D721Med (cell line): ENCODE measurements around the gene ADAM23.

Experiments used
- DNase-seq: peaks from one replicate; pipeline ENCODE4 v3.0.0; 2011; ENCODE audit warnings: low spot score; ENCODE audit not compliant: insufficient read length
- FAIRE-seq: peaks from 2 replicates; lab custom pipeline; 2011; peaks lifted over from hg19 to GRCh38; lab: Jason Lieb, UNC
- TF ChIP-seq, protein P1 (sequence below): IDR thresholded peaks from 2 replicates; pipeline ENCODE4 v1.5.1; 2012; ENCODE audit warnings: mild to moderate bottlenecking, control low read depth; ENCODE audit not compliant: insufficient read depth; ENCODE audit errors: missing control alignments

ADAM23 gene

DNA sequence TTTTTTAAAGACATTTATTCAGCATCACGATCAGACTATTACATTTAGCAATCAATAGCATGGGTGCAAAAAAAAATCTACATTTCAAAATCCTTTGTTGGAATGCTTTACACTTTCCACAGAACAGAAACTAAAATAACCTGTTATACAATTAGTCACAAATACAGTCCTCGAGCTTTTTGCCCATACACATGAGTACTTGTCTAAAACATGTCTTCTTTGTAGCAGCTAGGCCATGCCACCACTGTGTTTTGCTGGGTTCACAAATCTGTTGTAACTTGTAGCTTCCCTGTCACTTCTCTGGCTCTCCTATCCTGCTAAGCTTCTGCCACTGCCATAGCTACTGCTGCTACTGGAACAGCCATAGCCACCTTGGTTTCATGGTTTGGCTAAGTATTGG, 24.4 kb upstream of the ADAM23 start:
- FAIRE-seq (no peak), DNase-seq (no peak)
- TF ChIP-seq, protein P1, sequence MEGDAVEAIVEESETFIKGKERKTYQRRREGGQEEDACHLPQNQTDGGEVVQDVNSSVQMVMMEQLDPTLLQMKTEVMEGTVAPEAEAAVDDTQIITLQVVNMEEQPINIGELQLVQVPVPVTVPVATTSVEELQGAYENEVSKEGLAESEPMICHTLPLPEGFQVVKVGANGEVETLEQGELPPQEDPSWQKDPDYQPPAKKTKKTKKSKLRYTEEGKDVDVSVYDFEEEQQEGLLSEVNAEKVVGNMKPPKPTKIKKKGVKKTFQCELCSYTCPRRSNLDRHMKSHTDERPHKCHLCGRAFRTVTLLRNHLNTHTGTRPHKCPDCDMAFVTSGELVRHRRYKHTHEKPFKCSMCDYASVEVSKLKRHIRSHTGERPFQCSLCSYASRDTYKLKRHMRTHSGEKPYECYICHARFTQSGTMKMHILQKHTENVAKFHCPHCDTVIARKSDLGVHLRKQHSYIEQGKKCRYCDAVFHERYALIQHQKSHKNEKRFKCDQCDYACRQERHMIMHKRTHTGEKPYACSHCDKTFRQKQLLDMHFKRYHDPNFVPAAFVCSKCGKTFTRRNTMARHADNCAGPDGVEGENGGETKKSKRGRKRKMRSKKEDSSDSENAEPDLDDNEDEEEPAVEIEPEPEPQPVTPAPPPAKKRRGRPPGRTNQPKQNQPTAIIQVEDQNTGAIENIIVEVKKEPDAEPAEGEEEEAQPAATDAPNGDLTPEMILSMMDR = no peak

- TF ChIP-seq, protein P1 = no peak
- no peak for FAIRE-seq
- DNase-seq = no peak
These were observed 22.6 kb upstream of the ADAM23 start for GRCh38 chr2:206420721-206421120.

DNA sequence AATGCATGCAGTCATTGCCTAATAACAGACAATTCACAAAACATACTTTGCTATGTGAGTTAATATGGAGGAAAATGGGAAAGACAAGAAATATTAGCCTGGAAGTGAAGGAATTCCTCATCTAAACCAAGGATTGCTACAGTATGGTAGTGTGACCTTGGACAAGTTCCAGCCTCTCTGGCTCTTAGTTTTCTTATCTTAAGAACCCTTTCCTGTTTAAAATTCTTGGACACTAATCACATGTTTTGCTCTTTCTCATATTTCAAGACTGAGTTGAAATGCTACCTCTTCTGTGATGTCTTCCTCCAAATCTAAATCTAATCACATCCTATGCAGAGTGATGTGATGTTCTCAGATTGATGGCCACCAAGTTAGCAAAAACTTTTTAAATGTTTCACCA, 20.8 kb upstream of the ADAM23 start:
- FAIRE-seq (no peak), DNase-seq (no peak)
- TF ChIP-seq, protein P1 = no peak

GRCh38 chr2:206423147-206423546, 20.2 kb upstream of the ADAM23 start:
- DNase-seq (no peak), FAIRE-seq (no peak)
- TF ChIP-seq, protein P1 = no peak

DNA sequence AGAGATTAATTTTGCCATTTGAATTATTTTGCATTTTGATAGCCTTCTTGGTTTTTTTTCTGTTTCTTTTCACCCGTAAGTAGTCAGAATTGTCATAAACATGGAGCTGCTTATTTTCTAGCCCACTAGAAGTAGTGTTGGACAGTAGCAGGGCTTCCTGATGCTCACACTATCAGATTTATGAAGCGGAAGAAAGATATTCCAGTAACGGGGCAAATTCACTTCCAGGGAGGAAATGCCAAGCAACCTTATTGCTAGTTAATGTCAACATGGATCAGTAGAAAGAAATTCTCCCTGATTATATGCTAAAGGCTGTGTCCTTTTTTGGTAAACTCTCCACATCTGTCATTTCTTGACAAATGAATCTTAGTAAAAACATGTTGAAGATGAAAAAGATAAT, 19.2 kb upstream of the ADAM23 start:
- TF ChIP-seq, protein P1 = no peak
- DNase-seq (no peak), FAIRE-seq (no peak)

DNA sequence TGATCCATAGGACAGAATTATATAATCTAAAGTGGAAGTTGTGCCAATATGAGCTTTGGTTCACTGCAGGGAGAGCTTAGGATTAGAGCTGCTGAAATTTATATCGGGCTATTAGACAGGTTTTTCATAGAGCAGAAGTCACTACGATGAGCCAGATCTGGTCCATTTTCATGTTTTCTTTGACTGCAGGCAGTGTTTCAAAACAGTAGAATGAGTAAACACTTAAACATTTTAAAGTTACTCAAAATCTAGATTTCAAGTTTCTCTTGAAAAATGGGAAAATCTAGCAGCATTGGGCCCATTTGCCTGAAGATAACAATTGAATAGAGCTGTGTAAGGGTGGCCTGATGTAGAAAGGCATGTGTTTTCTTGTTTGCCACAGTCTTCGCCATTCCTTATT, 14.5 kb upstream of the ADAM23 start:
- FAIRE-seq = no peak
- no peak for DNase-seq
- TF ChIP-seq, protein P1 = no peak

- no peak for FAIRE-seq
- DNase-seq = no peak
- TF ChIP-seq, protein P1 = no peak
These were observed 12.9 kb upstream of the ADAM23 start for GRCh38 chr2:206430452-206430851.
